GM12801 (cell line): ENCODE data around the gene ETFDH.

Experiments
- CTCF ChIP-seq: IDR thresholded peaks from one replicate; pipeline ENCODE4 v1.5.1; 2011; ENCODE audit warnings: control low read depth; ENCODE audit not compliant: insufficient read length; ENCODE audit errors: extremely low read depth

The ETFDH gene

GRCh38 chr4:158671915-158672806 is at the start of gene ETFDH:
ETFDH (plus strand) TSS chr4:158672296; CDS start chr4:158672457, 161 bp downstream.
- TF ChIP-seq CTCF, result no peak

GRCh38 chr4:158624889-158625478 is 47.1 kb upstream of the ETFDH start:
- no peak for TF ChIP-seq CTCF

GRCh38 chr4:158625544-158625943 is 46.6 kb upstream of the ETFDH start:
- no peak for TF ChIP-seq CTCF

- TF ChIP-seq CTCF, result no peak
Measured at GRCh38 chr4:158630893-158631292, 41.2 kb upstream of the ETFDH start.

GRCh38 chr4:158636619-158637018 is 35.5 kb upstream of the ETFDH start:
- no peak for TF ChIP-seq CTCF

- no peak for TF ChIP-seq CTCF
Measured at GRCh38 chr4:158644356-158644755, 27.7 kb upstream of the ETFDH start.

GRCh38 chr4:158644760-158645159 is 27.3 kb upstream of the ETFDH start:
- no peak for TF ChIP-seq CTCF
